Measurements from ENCODE around the gene PEX13.
"Not testable (repeated sequence)": the region's sequence is repeated elsewhere in the genome, so short reads cannot be mapped to it uniquely, and the experiment has no call there.

Gene PEX13

GRCh38 chr2:61014763-61015162 is 2.8 kb upstream of the PEX13 start:
- no peak overlapping the region for H3K27ac ChIP-seq (ENCODE audit: low read depth, low read length)
- no peak overlapping the region for H3K4me3 ChIP-seq (ENCODE audit: low read length)
- H3K36me3 ChIP-seq (ENCODE audit: control insufficient read depth, insufficient read depth, low read length) = no peaks in the 10 kb centered on the region
- H3K27me3 ChIP-seq (ENCODE audit: control insufficient read depth, insufficient read depth, low read length) = no peaks in the 10 kb centered on the region
- H3K9ac ChIP-seq (ENCODE audit: low read length) = no peak overlapping the region
- no peaks in the 10 kb centered on the region for H3K4me1 ChIP-seq (ENCODE audit: control insufficient read depth, insufficient read depth, low read length)

- Histone ChIP-seq H3K27me3 (ENCODE audit: control insufficient read depth, insufficient read depth, low read length) (no peaks in the 10 kb centered on the region), H3K4me1 (ENCODE audit: control insufficient read depth, insufficient read depth, low read length) (no peaks in the 10 kb centered on the region), H3K4me3 (ENCODE audit: low read length) (peak overlapping the region; percentile 91), H3K9ac (ENCODE audit: low read length) (no peak overlapping the region), H3K36me3 (ENCODE audit: control insufficient read depth, insufficient read depth, low read length) (no peaks in the 10 kb centered on the region), H3K27ac (ENCODE audit: low read depth, low read length) (no peak overlapping the region)
Measured at GRCh38 chr2:61015976-61016375, 1.5 kb upstream of the PEX13 start.

GRCh38 chr2:61016392-61017002 is 1.0 kb upstream of the PEX13 start:
- Histone ChIP-seq H3K27me3 (ENCODE audit: control insufficient read depth, insufficient read depth, low read length) (no peaks in the 10 kb centered on the region), H3K27ac (ENCODE audit: low read depth, low read length) (peak overlapping the region; percentile 84), H3K4me3 (ENCODE audit: low read length) (peak overlapping the region; percentile 91), H3K36me3 (ENCODE audit: control insufficient read depth, insufficient read depth, low read length) (no peaks in the 10 kb centered on the region), H3K9ac (ENCODE audit: low read length) (peak overlapping the region; percentile 70), H3K4me1 (ENCODE audit: control insufficient read depth, insufficient read depth, low read length) (no peaks in the 10 kb centered on the region)

GRCh38 chr2:61017003-61017555 is 441 bp upstream of the PEX13 start:
- H3K27ac ChIP-seq (ENCODE audit: low read depth, low read length) = peak overlapping the region; percentile 84
- H3K36me3 ChIP-seq (ENCODE audit: control insufficient read depth, insufficient read depth, low read length) = no peaks in the 10 kb centered on the region
- H3K9ac ChIP-seq (ENCODE audit: low read length) = peak overlapping the region; percentile 70
- peak overlapping the region; percentile 91 for H3K4me3 ChIP-seq (ENCODE audit: low read length)
- no peaks in the 10 kb centered on the region for H3K27me3 ChIP-seq (ENCODE audit: control insufficient read depth, insufficient read depth, low read length)
- H3K4me1 ChIP-seq (ENCODE audit: control insufficient read depth, insufficient read depth, low read length) = no peaks in the 10 kb centered on the region

- H3K9ac ChIP-seq (ENCODE audit: low read length) = peak overlapping the region; percentile 59
- H3K36me3 ChIP-seq (ENCODE audit: control insufficient read depth, insufficient read depth, low read length) = no peaks in the 10 kb centered on the region
- peak overlapping the region; percentile 91 for H3K4me3 ChIP-seq (ENCODE audit: low read length)
- H3K4me1 ChIP-seq (ENCODE audit: control insufficient read depth, insufficient read depth, low read length) = no peaks in the 10 kb centered on the region
- no peaks in the 10 kb centered on the region for H3K27me3 ChIP-seq (ENCODE audit: control insufficient read depth, insufficient read depth, low read length)
- peak overlapping the region; percentile 84 for H3K27ac ChIP-seq (ENCODE audit: low read depth, low read length)
Measured at GRCh38 chr2:61018318-61018755, 817 bp downstream of the PEX13 start.

GRCh38 chr2:61018798-61019197 is 1.3 kb downstream of the PEX13 start:
- Histone ChIP-seq H3K36me3 (ENCODE audit: control insufficient read depth, insufficient read depth, low read length) (no peaks in the 10 kb centered on the region), H3K4me3 (ENCODE audit: low read length) (peak overlapping the region; percentile 91), H3K4me1 (ENCODE audit: control insufficient read depth, insufficient read depth, low read length) (no peaks in the 10 kb centered on the region), H3K27me3 (ENCODE audit: control insufficient read depth, insufficient read depth, low read length) (no peaks in the 10 kb centered on the region), H3K9ac (ENCODE audit: low read length) (no peak overlapping the region), H3K27ac (ENCODE audit: low read depth, low read length) (no peak overlapping the region)

- Histone ChIP-seq H3K4me3 (ENCODE audit: low read length) (no peak overlapping the region), H3K9ac (ENCODE audit: low read length) (no peak overlapping the region), H3K27me3 (ENCODE audit: control insufficient read depth, insufficient read depth, low read length) (no peaks in the 10 kb centered on the region), H3K36me3 (ENCODE audit: control insufficient read depth, insufficient read depth, low read length) (no peaks in the 10 kb centered on the region), H3K27ac (ENCODE audit: low read depth, low read length) (no peak overlapping the region), H3K4me1 (ENCODE audit: control insufficient read depth, insufficient read depth, low read length) (no peaks in the 10 kb centered on the region)
Measured at GRCh38 chr2:61021228-61021660, 3.7 kb downstream of the PEX13 start.

GRCh38 chr2:61023670-61024069 is 6.2 kb downstream of the PEX13 start:
- Histone ChIP-seq H3K27me3 (ENCODE audit: control insufficient read depth, insufficient read depth, low read length) (no peaks in the 10 kb centered on the region), H3K9ac (ENCODE audit: low read length) (no peak overlapping the region), H3K4me1 (ENCODE audit: control insufficient read depth, insufficient read depth, low read length) (no peaks in the 10 kb centered on the region), H3K27ac (ENCODE audit: low read depth, low read length) (no peak overlapping the region), H3K4me3 (ENCODE audit: low read length) (no peak overlapping the region), H3K36me3 (ENCODE audit: control insufficient read depth, insufficient read depth, low read length) (no peaks in the 10 kb centered on the region)

- no peak overlapping the region for H3K4me3 ChIP-seq (ENCODE audit: low read length)
- H3K4me1 ChIP-seq (ENCODE audit: control insufficient read depth, insufficient read depth, low read length) = no peaks in the 10 kb centered on the region
- H3K9ac ChIP-seq (ENCODE audit: low read length) = no peak overlapping the region
- no peak overlapping the region for H3K27ac ChIP-seq (ENCODE audit: low read depth, low read length)
- peaks cover 13% of the 10 kb centered on the region for H3K36me3 ChIP-seq (ENCODE audit: control insufficient read depth, insufficient read depth, low read length)
- no peaks in the 10 kb centered on the region for H3K27me3 ChIP-seq (ENCODE audit: control insufficient read depth, insufficient read depth, low read length)
Measured at GRCh38 chr2:61029533-61029932, 12.0 kb downstream of the PEX13 start.

GRCh38 chr2:61034592-61034991 is 17.1 kb downstream of the PEX13 start:
- H3K9ac ChIP-seq (ENCODE audit: low read length); H3K4me1 ChIP-seq (ENCODE audit: control insufficient read depth, insufficient read depth, low read length); H3K27me3 ChIP-seq (ENCODE audit: control insufficient read depth, insufficient read depth, low read length); H3K27ac ChIP-seq (ENCODE audit: low read depth, low read length); H3K4me3 ChIP-seq (ENCODE audit: low read length): not testable (repeated sequence)
- H3K36me3 ChIP-seq (ENCODE audit: control insufficient read depth, insufficient read depth, low read length) = peaks cover 16% of the 10 kb centered on the region

- H3K27ac ChIP-seq (ENCODE audit: low read depth, low read length); H3K4me3 ChIP-seq (ENCODE audit: low read length); H3K27me3 ChIP-seq (ENCODE audit: control insufficient read depth, insufficient read depth, low read length); H3K4me1 ChIP-seq (ENCODE audit: control insufficient read depth, insufficient read depth, low read length); H3K9ac ChIP-seq (ENCODE audit: low read length): not testable (repeated sequence)
- peaks cover 14% of the 10 kb centered on the region for H3K36me3 ChIP-seq (ENCODE audit: control insufficient read depth, insufficient read depth, low read length)
Measured at GRCh38 chr2:61036643-61037042, 19.1 kb downstream of the PEX13 start.

GRCh38 chr2:61042807-61043206 is 25.3 kb downstream of the PEX13 start:
- Histone ChIP-seq H3K4me1 (ENCODE audit: control insufficient read depth, insufficient read depth, low read length) (peaks cover 3% of the 10 kb centered on the region), H3K27me3 (ENCODE audit: control insufficient read depth, insufficient read depth, low read length) (no peaks in the 10 kb centered on the region), H3K4me3 (ENCODE audit: low read length) (no peak overlapping the region), H3K36me3 (ENCODE audit: control insufficient read depth, insufficient read depth, low read length) (peaks cover 2% of the 10 kb centered on the region), H3K27ac (ENCODE audit: low read depth, low read length) (no peak overlapping the region), H3K9ac (ENCODE audit: low read length) (no peak overlapping the region)

- H3K9ac ChIP-seq (ENCODE audit: low read length) = no peak overlapping the region
- peaks cover 3% of the 10 kb centered on the region for H3K4me1 ChIP-seq (ENCODE audit: control insufficient read depth, insufficient read depth, low read length)
- H3K27ac ChIP-seq (ENCODE audit: low read depth, low read length) = no peak overlapping the region
- H3K36me3 ChIP-seq (ENCODE audit: control insufficient read depth, insufficient read depth, low read length) = peaks cover 6% of the 10 kb centered on the region
- no peaks in the 10 kb centered on the region for H3K27me3 ChIP-seq (ENCODE audit: control insufficient read depth, insufficient read depth, low read length)
- no peak overlapping the region for H3K4me3 ChIP-seq (ENCODE audit: low read length)
Measured at GRCh38 chr2:61044636-61045035, 27.1 kb downstream of the PEX13 start.

Data from rectal smooth muscle tissue (tissue), 1 donor.